OCI-LY1 (cell line): ENCODE data around the gene B3GAT2.
A peak's percentile ranks its signal among the peaks of the same experiment; 100 is the strongest.

Experiments used
- H2AFZ ChIP-seq: fragments of 200-600 bp; sonication (generic), shearing (Covaris generic); 2 replicates; pipeline ENCODE4 v1.6.0; 2014; ENCODE audit warnings: antibody characterized with exemption, mild to moderate bottlenecking, low read length
- H3F3A ChIP-seq: fragments of 200-600 bp; sonication (generic), shearing (Covaris generic); 2 replicates; pipeline ENCODE4 v1.6.0; 2014; ENCODE audit warnings: mild to moderate bottlenecking, antibody characterized with exemption, low read length, moderate library complexity; ENCODE audit not compliant: insufficient read depth
- H3K27ac ChIP-seq: fragments of 200-600 bp; sonication (generic); 2 replicates; pipeline ENCODE4 v1.5.1; 2014; ENCODE audit warnings: low read length, mixed run types, mild to moderate bottlenecking, low read depth; ENCODE audit not compliant: poor library complexity, severe bottlenecking
- H3K27me3 ChIP-seq: fragments of 200-600 bp; sonication (generic); 2 replicates; pipeline ENCODE4 v1.6.0; 2014; ENCODE audit warnings: antibody characterized with exemption, mild to moderate bottlenecking, low read length, moderate library complexity; ENCODE audit not compliant: insufficient read depth
- H3K36me3 ChIP-seq: fragments of 200-600 bp; sonication (generic); 2 replicates; pipeline ENCODE4 v1.6.1; 2014; ENCODE audit warnings: mild to moderate bottlenecking, antibody characterized with exemption, low read length, moderate library complexity, mixed read lengths; ENCODE audit not compliant: insufficient read depth
- H3K4me1 ChIP-seq: fragments of 200-600 bp; sonication (generic); 2 replicates; pipeline ENCODE4 v1.5.1; 2014; ENCODE audit warnings: mild to moderate bottlenecking, low read length, moderate library complexity; ENCODE audit not compliant: insufficient read depth, severe bottlenecking
- H3K4me2 ChIP-seq: fragments of 200-600 bp; sonication (generic), shearing (Covaris generic); 2 replicates; pipeline ENCODE4 v1.6.1; 2014; ENCODE audit warnings: low read length
- H3K4me3 ChIP-seq: fragments of 200-600 bp; sonication (generic); 2 replicates; pipeline ENCODE4 v1.5.1; 2014; ENCODE audit warnings: low read length, low read depth, mild to moderate bottlenecking, mixed read lengths; ENCODE audit not compliant: poor library complexity, severe bottlenecking
- H3K79me2 ChIP-seq: fragments of 200-600 bp; shearing (Covaris generic); 2 replicates; pipeline ENCODE4 v1.6.1; 2016; ENCODE audit warnings: mixed run types, low read length, mixed read lengths; ENCODE audit not compliant: insufficient read depth
- H3K9ac ChIP-seq: fragments of 200-600 bp; sonication (generic), shearing (Covaris generic); 2 replicates; pipeline ENCODE4 v1.6.1; 2014; ENCODE audit warnings: mild to moderate bottlenecking, low read length, mixed read lengths
- H3K9me2 ChIP-seq: fragments of 200-600 bp; sonication (generic), shearing (Covaris generic); 2 replicates; pipeline ENCODE4 v1.6.1; 2014; ENCODE audit warnings: low read depth, mild to moderate bottlenecking, low read length, mixed read lengths
- H3K9me3 ChIP-seq: fragments of 200-600 bp; shearing (Covaris generic); 2 replicates; pipeline ENCODE4 v1.6.1; 2014; ENCODE audit warnings: low read length, mixed read lengths
- H4K20me1 ChIP-seq: fragments of 200-600 bp; sonication (generic), shearing (Covaris generic); 2 replicates; pipeline ENCODE4 v1.6.0; 2016; ENCODE audit warnings: mild to moderate bottlenecking, low read length; ENCODE audit not compliant: insufficient read depth
- CTCF ChIP-seq: fragments of 200-600 bp; sonication (generic), shearing (Covaris generic); IDR thresholded peaks from 2 replicates; pipeline ENCODE4 v1.5.1; 2017; ENCODE audit warnings: mild to moderate bottlenecking, antibody characterized with exemption, low read length, moderate library complexity, mixed read lengths
- EZH2 ChIP-seq: fragments of 200-600 bp; sonication (generic), shearing (Covaris generic); IDR thresholded peaks from 2 replicates; pipeline ENCODE4 v1.8.0; 2017; ENCODE audit warnings: borderline replicate concordance, mixed run types, mild to moderate bottlenecking, antibody characterized with exemption, low read length, moderate library complexity, mixed read lengths

The B3GAT2 gene

GRCh38 chr6:70857387-70858077, 99.3 kb downstream of the B3GAT2 start:
- H3K36me3 ChIP-seq = peaks cover 11% of the 10 kb centered on the region; the same call in 1 of the 2 replicates
- H3K9ac ChIP-seq = no peak overlapping the region
- H3F3A ChIP-seq = no peaks in the 10 kb centered on the region
- H3K4me3 ChIP-seq = no peak overlapping the region
- no peaks in the 10 kb centered on the region for H3K9me2 ChIP-seq
- H4K20me1 ChIP-seq = no peaks in the 10 kb centered on the region
- peak overlapping the region; percentile 55 for H3K27ac ChIP-seq
- TF ChIP-seq CTCF (no peak), EZH2 (no peak)
- H3K27me3 ChIP-seq = no peaks in the 10 kb centered on the region
- peaks cover 14% of the 10 kb centered on the region for H3K4me1 ChIP-seq
- H3K9me3 ChIP-seq = no peaks in the 10 kb centered on the region
- no peak overlapping the region for H2AFZ ChIP-seq
- no peak overlapping the region for H3K4me2 ChIP-seq
- H3K79me2 ChIP-seq = no peaks in the 10 kb centered on the region

GRCh38 chr6:70852667-70853246, 104.1 kb downstream of the B3GAT2 start:
- Histone ChIP-seq H4K20me1 (no peaks in the 10 kb centered on the region), H3K79me2 (no peaks in the 10 kb centered on the region), H3K4me3 (no peak overlapping the region), H3F3A (no peaks in the 10 kb centered on the region), H2AFZ (no peak overlapping the region), H3K9me3 (peaks cover 4% of the 10 kb centered on the region; the same call in 1 of the 2 replicates), H3K27me3 (no peaks in the 10 kb centered on the region), H3K36me3 (peaks cover 3% of the 10 kb centered on the region; the same call in 1 of the 2 replicates), H3K27ac (no peak overlapping the region), H3K9ac (no peak overlapping the region), H3K9me2 (no peaks in the 10 kb centered on the region), H3K4me2 (no peak overlapping the region), H3K4me1 (peaks cover 11% of the 10 kb centered on the region)
- no peak for TF ChIP-seq EZH2
- TF ChIP-seq CTCF = no peak

GRCh38 chr6:70849348-70850069, 107.4 kb downstream of the B3GAT2 start:
- H3K27me3 ChIP-seq = no peaks in the 10 kb centered on the region
- no peaks in the 10 kb centered on the region for H4K20me1 ChIP-seq
- no peak overlapping the region for H2AFZ ChIP-seq
- no peak overlapping the region for H3K27ac ChIP-seq
- H3K9ac ChIP-seq = no peak overlapping the region
- TF ChIP-seq EZH2 (no peak), CTCF (no peak)
- H3K9me2 ChIP-seq = no peaks in the 10 kb centered on the region
- H3K36me3 ChIP-seq = peaks cover 9% of the 10 kb centered on the region; the same call in 1 of the 2 replicates
- no peak overlapping the region for H3K4me3 ChIP-seq
- no peaks in the 10 kb centered on the region for H3K4me1 ChIP-seq
- no peaks in the 10 kb centered on the region for H3K79me2 ChIP-seq
- H3K4me2 ChIP-seq = no peak overlapping the region
- peaks cover 4% of the 10 kb centered on the region; the same call in 1 of the 2 replicates for H3K9me3 ChIP-seq
- no peaks in the 10 kb centered on the region for H3F3A ChIP-seq
